HEK293T (cell line): Measurements from ENCODE around the gene SH3GLB1.

Experiments
- CTCF ChIA-PET: fragments of 350-600 bp; formaldehyde crosslinking; extraction: SDS; loops from one replicate; lab custom pipeline; 2021; ENCODE audit warnings: antibody characterized with exemption, inconsistent platforms; lab: Yijun Ruan, JAX
- POLR2A ChIA-PET: fragments of 350-600 bp; formaldehyde crosslinking; extraction: SDS; loops from one replicate; lab custom pipeline; 2020; ENCODE audit warnings: antibody characterized with exemption, inconsistent platforms; lab: Yijun Ruan, JAX
- DNase-seq: peaks from one replicate; pipeline ENCODE4 v3.0.0; 2012; ENCODE audit warnings: mixed read lengths; ENCODE audit errors: extremely low spot score
- ARNT ChIP-seq: fragments of 450-650 bp; IDR thresholded peaks from 2 replicates; pipeline ENCODE4 v1.6.1; 2017; ENCODE audit warnings: mild to moderate bottlenecking
- BHLHE40 ChIP-seq: fragments of 450-650 bp; IDR thresholded peaks from 2 replicates; pipeline ENCODE4 v1.6.1; 2016; ENCODE audit warnings: mild to moderate bottlenecking, moderate library complexity, borderline replicate concordance
- CTBP1 ChIP-seq: fragments of 450-650 bp; IDR thresholded peaks from 2 replicates; pipeline ENCODE4 v1.6.1; 2016; ENCODE audit warnings: borderline replicate concordance
- ELF4 ChIP-seq: fragments of 450-650 bp; IDR thresholded peaks from 2 replicates; pipeline ENCODE4 v1.6.1; 2017; ENCODE audit warnings: antibody characterized with exemption
- FOXA1 ChIP-seq: fragments of 450-650 bp; IDR thresholded peaks from 2 replicates; pipeline ENCODE4 v1.6.1; 2016; ENCODE audit warnings: mild to moderate bottlenecking
- FOXK2 ChIP-seq: fragments of 450-650 bp; IDR thresholded peaks from 2 replicates; pipeline ENCODE4 v1.6.1; 2016; ENCODE audit warnings: mild to moderate bottlenecking
- FOXM1 ChIP-seq: fragments of 450-650 bp; IDR thresholded peaks from 2 replicates; pipeline ENCODE4 v1.6.1; 2017; ENCODE audit warnings: mild to moderate bottlenecking, borderline replicate concordance
- HDGF ChIP-seq: fragments of 450-650 bp; IDR thresholded peaks from 2 replicates; pipeline ENCODE4 v1.6.1; 2017; ENCODE audit warnings: antibody characterized with exemption, borderline replicate concordance
- L3MBTL2 ChIP-seq: fragments of 450-650 bp; conservative IDR thresholded peaks from 2 replicates; pipeline ENCODE4 v1.6.1; 2016; ENCODE audit warnings: mild to moderate bottlenecking
- LEF1 ChIP-seq: fragments of 450-650 bp; IDR thresholded peaks from 2 replicates; pipeline ENCODE4 v1.6.1; 2017; ENCODE audit warnings: mild to moderate bottlenecking, borderline replicate concordance
- NFRKB ChIP-seq: fragments of 450-650 bp; IDR thresholded peaks from 2 replicates; pipeline ENCODE4 v1.6.1; 2016; ENCODE audit warnings: mild to moderate bottlenecking, moderate library complexity
- PKNOX1 ChIP-seq: fragments of 450-650 bp; IDR thresholded peaks from 2 replicates; pipeline ENCODE4 v1.6.1; 2016
- SP1 ChIP-seq: fragments of 450-650 bp; IDR thresholded peaks from 2 replicates; pipeline ENCODE4 v1.6.1; 2017
- SUZ12 ChIP-seq: fragments of 450-650 bp; IDR thresholded peaks from 2 replicates; pipeline ENCODE4 v1.6.1; 2016; ENCODE audit warnings: mild to moderate bottlenecking
- TARDBP ChIP-seq: fragments of 450-650 bp; IDR thresholded peaks from 2 replicates; pipeline ENCODE4 v1.6.1; 2016
- ZNF384 ChIP-seq: fragments of 450-650 bp; IDR thresholded peaks from 2 replicates; pipeline ENCODE4 v1.6.1; 2016

Gene SH3GLB1

GRCh38 chr1:86747304-86747703 is 42.9 kb downstream of the SH3GLB1 start:
- POLR2A ChIA-PET = no interaction called here
- CTCF ChIA-PET = no interaction called here
- DNase-seq = no peak
- TF ChIP-seq ELF4 = no peak
- TF ChIP-seq FOXM1 = no peak
- no peak for TF ChIP-seq SUZ12
- no peak for TF ChIP-seq BHLHE40
- no peak for TF ChIP-seq PKNOX1
- TF ChIP-seq FOXA1 = no peak
- no peak for TF ChIP-seq CTBP1
- TF ChIP-seq LEF1 = no peak
- TF ChIP-seq HDGF = no peak

GRCh38 chr1:86748622-86749373 is 44.4 kb downstream of the SH3GLB1 start:
- DNase-seq = no peak
- ChIA-PET POLR2A (interaction anchor here (0.8 kb wide), 1 partner anchor 44 kb away, joined by 4 read pairs; the partner anchor contains the start of gene SH3GLB1), CTCF (no interaction called here)
- TF ChIP-seq CTBP1 (no peak), FOXK2 (no peak)

GRCh38 chr1:86750076-86750475 is 45.7 kb downstream of the SH3GLB1 start:
- TF ChIP-seq LEF1 (no peak), FOXK2 (no peak), ZNF384 (no peak), FOXA1 (no peak), PKNOX1 (no peak), L3MBTL2 (no peak), ELF4 (no peak), NFRKB (no peak), HDGF (no peak), FOXM1 (no peak), BHLHE40 (no peak), TARDBP (no peak), SUZ12 (no peak), ARNT (no peak), SP1 (no peak), CTBP1 (no peak)
- CTCF ChIA-PET = interaction anchor here (1.5 kb wide), 1 partner anchor 45 kb away, joined by 4 read pairs; the partner anchor contains the start of gene SH3GLB1
- DNase-seq = no peak
- POLR2A ChIA-PET = interaction anchor here (0.8 to 1.0 kb wide), 2 partner anchors 23 to 46 kb away, joined by 3 to 4 read pairs; partner anchors contain the start of gene SH3GLB1

GRCh38 chr1:86750530-86750929 is 46.2 kb downstream of the SH3GLB1 start:
- CTCF ChIA-PET = interaction anchor here (1.5 kb wide), 1 partner anchor 46 kb away, joined by 4 read pairs; the partner anchor contains the start of gene SH3GLB1

GRCh38 chr1:86751923-86752322 is 47.5 kb downstream of the SH3GLB1 start:
- ChIA-PET POLR2A (no interaction called here), CTCF (interaction anchor here (0.7 to 0.9 kb wide), 2 partner anchors 251 to 990 kb away, joined by 4 to 5 read pairs; no protein-coding TSS in a partner anchor)
- TF ChIP-seq PKNOX1 (no peak), ELF4 (no peak), LEF1 (no peak), BHLHE40 (no peak), SUZ12 (no peak), TARDBP (no peak), ARNT (no peak), FOXM1 (no peak), FOXK2 (no peak), ZNF384 (no peak), SP1 (no peak), CTBP1 (no peak), HDGF (no peak)
- no peak for DNase-seq

More at GRCh38 chr1:86750530-86750929, 46.2 kb downstream of the SH3GLB1 start:
- no peak for TF ChIP-seq TARDBP
- no peak for TF ChIP-seq HDGF
- TF ChIP-seq LEF1 = no peak
- no peak for TF ChIP-seq CTBP1
- no peak for TF ChIP-seq PKNOX1
- POLR2A ChIA-PET = interaction anchor here (1.0 kb wide), 1 partner anchor 22 kb away, joined by 3 read pairs; no protein-coding TSS in a partner anchor
- DNase-seq = no peak

GRCh38 chr1:86753700-86754099 is 49.3 kb downstream of the SH3GLB1 start:
- ChIA-PET CTCF (interaction anchor here (0.8 to 2.3 kb wide), 4 partner anchors 10 to 58 kb away, joined by 3 to 9 read pairs (median 4); partner anchors contain the start of gene SH3GLB1), POLR2A (no interaction called here)
- DNase-seq = peak; percentile 40
- TF ChIP-seq LEF1 = no peak
- no peak for TF ChIP-seq HDGF
- TF ChIP-seq CTBP1 = no peak
- TF ChIP-seq L3MBTL2 = no peak
- no peak for TF ChIP-seq TARDBP
- TF ChIP-seq NFRKB = no peak
- no peak for TF ChIP-seq ZNF384
- TF ChIP-seq ARNT = no peak
- TF ChIP-seq BHLHE40 = no peak
- no peak for TF ChIP-seq SUZ12
